ENCODE measurements around the gene SARS1.

SARS1 gene

DNA sequence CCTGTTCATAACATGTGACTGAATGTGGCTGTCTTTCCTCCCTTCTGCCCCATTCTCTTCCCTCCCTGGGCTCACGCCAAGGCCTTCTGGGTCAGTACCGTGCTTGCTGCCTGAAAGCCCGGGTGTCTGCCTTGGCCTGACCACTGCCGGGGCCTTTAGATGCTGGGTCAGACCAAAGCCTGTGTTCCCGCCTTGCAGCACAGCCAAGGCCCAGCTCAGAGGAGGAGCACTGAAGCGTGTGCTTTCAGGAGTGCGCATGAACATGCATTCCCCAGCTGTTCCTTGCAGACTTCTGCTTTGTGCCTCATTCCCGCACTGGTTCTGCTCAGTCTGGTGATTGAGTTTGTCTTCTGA is 27.0 kb upstream of the SARS1 start:
- H3K27me3 Mint-ChIP-seq, result no peaks in the 10 kb centered on the region
- no peaks in the 10 kb centered on the region for H3K9me3 Mint-ChIP-seq
- H3K36me3 Mint-ChIP-seq (ENCODE audit: low read depth), result no peaks in the 10 kb centered on the region
- no peak overlapping the region for H3K4me3 Mint-ChIP-seq
- no peaks in the 10 kb centered on the region for H3K4me1 Mint-ChIP-seq (ENCODE audit: low read depth)
- no peak overlapping the region for H3K27ac Mint-ChIP-seq

DNA sequence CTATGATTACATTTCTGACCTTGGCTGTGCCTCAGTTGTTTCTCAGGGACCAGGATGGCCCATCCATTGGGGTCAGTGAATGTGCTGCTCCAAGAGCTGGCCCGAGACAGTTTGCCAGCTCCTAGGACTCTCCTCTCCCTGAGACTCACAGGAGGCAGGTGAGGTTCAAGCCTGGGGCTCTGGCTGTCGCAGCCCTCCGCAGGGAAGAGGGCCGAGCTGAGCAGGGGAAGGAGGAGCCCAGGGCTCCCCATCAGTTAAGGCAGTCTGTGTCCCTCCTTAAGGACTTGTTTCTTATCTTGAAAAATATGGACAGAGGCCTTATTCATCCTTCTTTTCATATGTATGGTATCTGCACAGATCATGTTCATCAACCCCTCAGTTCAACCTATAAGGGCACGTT is 26.6 kb upstream of the SARS1 start:
- Mint-ChIP-seq H3K4me3 (no peak overlapping the region), H3K27me3 (no peaks in the 10 kb centered on the region), H3K9me3 (no peaks in the 10 kb centered on the region), H3K36me3 (ENCODE audit: low read depth) (no peaks in the 10 kb centered on the region), H3K27ac (no peak overlapping the region), H3K4me1 (ENCODE audit: low read depth) (no peaks in the 10 kb centered on the region)

DNA sequence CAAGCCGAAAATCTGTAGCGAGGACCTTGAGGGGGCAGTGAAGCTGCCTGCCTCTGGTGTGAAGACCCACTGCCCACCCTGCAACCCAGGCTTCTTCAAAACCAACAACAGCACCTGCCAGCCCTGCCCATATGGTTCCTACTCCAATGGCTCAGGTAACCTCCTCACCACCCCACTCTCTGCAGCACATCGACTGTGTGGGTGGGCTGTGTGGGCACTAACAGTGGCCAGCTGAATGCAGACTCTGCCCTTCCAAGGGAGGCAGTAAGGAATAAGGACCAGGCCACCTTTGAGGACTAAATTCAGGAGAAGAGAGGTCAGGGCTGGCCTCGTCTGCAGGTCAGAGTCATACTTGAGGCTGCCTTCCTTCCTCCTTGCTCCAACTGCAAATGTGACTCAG is 25.5 kb upstream of the SARS1 start:
- Mint-ChIP-seq H3K9me3 (no peaks in the 10 kb centered on the region), H3K27me3 (no peaks in the 10 kb centered on the region), H3K4me1 (ENCODE audit: low read depth) (no peaks in the 10 kb centered on the region), H3K4me3 (no peak overlapping the region), H3K36me3 (ENCODE audit: low read depth) (no peaks in the 10 kb centered on the region), H3K27ac (no peak overlapping the region)

DNA sequence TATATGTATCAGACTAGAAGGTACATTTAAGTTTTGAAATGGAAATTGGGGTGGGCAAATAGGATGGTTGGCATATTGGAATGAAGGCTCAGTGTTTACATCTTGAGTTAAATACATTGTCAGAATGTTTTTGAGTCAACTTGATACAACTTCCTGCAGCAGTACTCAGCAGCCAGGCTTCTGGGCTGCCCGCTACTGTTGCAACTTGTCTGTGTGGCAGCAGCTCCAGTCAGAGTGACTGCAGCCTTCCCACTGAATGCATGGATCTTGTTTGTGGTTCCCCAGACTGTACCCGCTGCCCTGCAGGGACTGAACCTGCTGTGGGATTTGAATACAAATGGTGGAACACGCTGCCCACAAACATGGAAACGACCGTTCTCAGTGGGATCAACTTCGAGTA is 24.9 kb upstream of the SARS1 start:
- Mint-ChIP-seq H3K27ac (no peak overlapping the region), H3K36me3 (ENCODE audit: low read depth) (no peaks in the 10 kb centered on the region), H3K4me3 (no peak overlapping the region), H3K4me1 (ENCODE audit: low read depth) (peaks cover 2% of the 10 kb centered on the region), H3K9me3 (no peaks in the 10 kb centered on the region), H3K27me3 (no peaks in the 10 kb centered on the region)

DNA sequence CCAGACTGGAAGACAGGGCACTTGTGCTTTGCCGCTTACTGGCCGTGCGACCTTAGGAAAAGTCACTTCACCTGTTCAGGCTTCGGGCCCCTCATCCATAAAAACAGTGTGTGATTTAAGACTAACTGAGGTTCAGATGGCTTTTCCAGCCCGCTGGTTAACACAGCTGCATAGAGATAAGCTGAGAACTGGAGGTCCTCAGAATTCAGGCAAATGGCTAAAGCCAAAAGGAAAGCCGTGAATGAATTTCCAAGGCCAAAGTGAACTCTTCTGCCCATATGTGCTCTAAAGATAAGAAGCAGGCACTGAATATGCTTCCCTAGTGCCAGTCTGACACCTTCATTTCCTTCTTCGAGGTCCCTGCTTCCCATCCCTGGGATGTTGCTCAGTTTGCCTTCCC is 23.5 kb upstream of the SARS1 start:
- Mint-ChIP-seq H3K27ac (no peak overlapping the region), H3K36me3 (ENCODE audit: low read depth) (no peaks in the 10 kb centered on the region)

DNA sequence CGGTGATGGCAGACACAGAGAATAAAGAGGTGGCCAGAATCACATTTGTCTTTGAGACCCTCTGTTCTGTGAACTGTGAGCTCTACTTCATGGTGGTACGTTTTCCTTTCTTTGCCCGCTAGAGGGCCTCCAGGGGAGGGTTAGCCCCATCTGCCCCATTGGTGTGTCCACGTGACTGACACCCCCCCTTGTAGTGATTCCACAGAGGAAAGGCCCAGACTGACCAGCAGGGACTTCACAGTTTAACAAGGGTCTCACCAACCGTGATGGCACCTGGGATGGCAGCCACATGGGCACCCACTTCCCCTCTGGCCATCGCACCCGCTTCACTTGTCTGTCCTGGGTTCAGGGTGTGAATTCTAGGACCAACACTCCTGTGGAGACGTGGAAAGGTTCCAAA is 22.3 kb upstream of the SARS1 start:
- Mint-ChIP-seq H3K9me3 (no peaks in the 10 kb centered on the region), H3K27me3 (no peaks in the 10 kb centered on the region), H3K4me3 (no peak overlapping the region), H3K4me1 (ENCODE audit: low read depth) (peaks cover 2% of the 10 kb centered on the region), H3K27ac (no peak overlapping the region), H3K36me3 (ENCODE audit: low read depth) (no peaks in the 10 kb centered on the region)

More for the DNA sequence above, 23.5 kb upstream of the SARS1 start:
- Mint-ChIP-seq H3K27me3 (no peaks in the 10 kb centered on the region), H3K4me3 (no peak overlapping the region), H3K9me3 (no peaks in the 10 kb centered on the region), H3K4me1 (ENCODE audit: low read depth) (peaks cover 2% of the 10 kb centered on the region)

DNA sequence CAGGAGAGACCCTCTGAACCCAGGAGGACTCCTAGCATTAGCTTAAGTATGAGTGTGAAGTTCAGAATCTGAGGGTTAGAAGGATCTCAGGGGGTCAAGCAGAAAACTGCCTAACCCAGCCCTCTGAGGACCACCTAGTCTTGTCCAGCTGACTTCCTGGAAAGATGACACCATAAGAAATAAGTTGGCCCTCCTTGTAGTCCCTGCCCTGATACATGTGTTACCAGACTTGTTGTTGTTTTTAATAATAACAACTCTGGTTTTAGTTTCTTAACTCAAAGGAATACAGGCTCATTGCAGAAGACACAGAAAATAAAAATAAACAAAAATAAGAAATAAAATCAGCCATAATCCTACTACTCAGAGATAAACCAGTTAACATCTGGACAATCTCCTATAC is 21.8 kb upstream of the SARS1 start:
- no peaks in the 10 kb centered on the region for H3K36me3 Mint-ChIP-seq (ENCODE audit: low read depth)
- H3K4me1 Mint-ChIP-seq (ENCODE audit: low read depth), result peaks cover 2% of the 10 kb centered on the region
- H3K4me3 Mint-ChIP-seq, result no peak overlapping the region
- H3K27me3 Mint-ChIP-seq, result no peaks in the 10 kb centered on the region
- no peaks in the 10 kb centered on the region for H3K9me3 Mint-ChIP-seq
- no peak overlapping the region for H3K27ac Mint-ChIP-seq

DNA sequence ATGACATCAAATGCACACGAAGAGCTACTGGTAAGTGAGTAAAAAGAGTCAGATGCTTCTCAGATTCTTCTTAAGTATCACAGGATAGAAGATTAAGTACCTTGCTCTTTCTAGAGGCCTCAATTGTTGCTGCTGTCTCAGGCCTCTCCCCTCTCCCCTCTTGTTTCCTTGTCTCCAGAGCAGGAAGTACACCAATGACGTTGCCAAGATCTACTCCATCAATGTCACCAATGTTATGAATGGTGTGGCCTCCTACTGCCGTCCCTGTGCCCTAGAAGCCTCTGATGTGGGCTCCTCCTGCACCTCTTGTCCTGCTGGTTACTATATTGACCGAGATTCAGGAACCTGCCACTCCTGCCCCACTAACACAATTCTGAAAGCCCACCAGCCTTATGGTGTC is 21.3 kb upstream of the SARS1 start:
- peaks cover 6% of the 10 kb centered on the region for H3K4me1 Mint-ChIP-seq (ENCODE audit: low read depth)
- H3K9me3 Mint-ChIP-seq, result no peaks in the 10 kb centered on the region
- no peak overlapping the region for H3K4me3 Mint-ChIP-seq
- no peaks in the 10 kb centered on the region for H3K27me3 Mint-ChIP-seq
- H3K27ac Mint-ChIP-seq, result no peak overlapping the region
- no peaks in the 10 kb centered on the region for H3K36me3 Mint-ChIP-seq (ENCODE audit: low read depth)

DNA sequence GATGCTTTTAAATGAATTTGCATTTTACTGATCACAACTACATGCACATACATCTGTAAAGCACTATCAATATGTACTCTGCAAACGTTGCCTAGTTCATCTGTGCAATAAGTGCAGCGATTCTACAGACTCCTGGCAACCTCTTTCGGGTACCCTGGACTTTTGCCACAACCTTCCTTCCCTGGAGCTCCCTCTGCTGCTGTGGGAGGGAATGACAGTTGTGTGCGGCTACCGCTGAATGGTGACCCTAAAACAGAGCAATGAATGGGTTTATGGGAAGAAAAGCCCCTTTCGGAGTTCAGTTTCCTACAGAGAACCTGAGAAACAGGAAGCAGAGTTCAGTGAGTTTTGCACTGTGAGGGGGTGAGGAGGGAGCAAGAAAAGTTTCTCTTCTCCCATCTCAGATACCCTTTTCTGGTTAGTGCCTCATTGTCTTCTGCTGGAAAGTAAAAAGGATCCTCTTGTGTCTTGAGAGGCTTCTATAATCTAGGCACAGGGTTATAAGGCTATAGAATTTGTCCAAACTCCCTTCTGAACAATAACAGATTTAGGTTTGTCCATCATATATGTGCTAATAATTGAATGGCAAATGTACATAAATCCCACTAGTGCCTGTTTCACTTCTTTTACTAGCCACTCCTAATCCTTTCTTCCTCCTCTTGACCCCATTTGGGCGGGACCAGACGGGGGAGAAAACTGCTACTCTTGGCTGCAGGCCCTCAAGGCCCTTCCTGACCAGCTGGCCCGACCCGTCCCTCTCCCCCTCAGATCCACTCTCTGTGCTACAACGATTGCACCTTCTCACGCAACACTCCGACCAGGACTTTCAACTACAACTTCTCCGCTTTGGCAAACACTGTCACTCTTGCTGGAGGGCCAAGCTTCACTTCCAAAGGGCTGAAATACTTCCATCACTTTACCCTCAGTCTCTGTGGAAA is 19.8 kb upstream of the SARS1 start:
- H3K36me3 Mint-ChIP-seq (ENCODE audit: low read depth), result no peaks in the 10 kb centered on the region
- H3K4me3 Mint-ChIP-seq, result no peak overlapping the region
- peaks cover 10% of the 10 kb centered on the region for H3K4me1 Mint-ChIP-seq (ENCODE audit: low read depth)
- no peaks in the 10 kb centered on the region for H3K9me3 Mint-ChIP-seq
- no peaks in the 10 kb centered on the region for H3K27me3 Mint-ChIP-seq
- H3K27ac Mint-ChIP-seq, result no peak overlapping the region

DNA sequence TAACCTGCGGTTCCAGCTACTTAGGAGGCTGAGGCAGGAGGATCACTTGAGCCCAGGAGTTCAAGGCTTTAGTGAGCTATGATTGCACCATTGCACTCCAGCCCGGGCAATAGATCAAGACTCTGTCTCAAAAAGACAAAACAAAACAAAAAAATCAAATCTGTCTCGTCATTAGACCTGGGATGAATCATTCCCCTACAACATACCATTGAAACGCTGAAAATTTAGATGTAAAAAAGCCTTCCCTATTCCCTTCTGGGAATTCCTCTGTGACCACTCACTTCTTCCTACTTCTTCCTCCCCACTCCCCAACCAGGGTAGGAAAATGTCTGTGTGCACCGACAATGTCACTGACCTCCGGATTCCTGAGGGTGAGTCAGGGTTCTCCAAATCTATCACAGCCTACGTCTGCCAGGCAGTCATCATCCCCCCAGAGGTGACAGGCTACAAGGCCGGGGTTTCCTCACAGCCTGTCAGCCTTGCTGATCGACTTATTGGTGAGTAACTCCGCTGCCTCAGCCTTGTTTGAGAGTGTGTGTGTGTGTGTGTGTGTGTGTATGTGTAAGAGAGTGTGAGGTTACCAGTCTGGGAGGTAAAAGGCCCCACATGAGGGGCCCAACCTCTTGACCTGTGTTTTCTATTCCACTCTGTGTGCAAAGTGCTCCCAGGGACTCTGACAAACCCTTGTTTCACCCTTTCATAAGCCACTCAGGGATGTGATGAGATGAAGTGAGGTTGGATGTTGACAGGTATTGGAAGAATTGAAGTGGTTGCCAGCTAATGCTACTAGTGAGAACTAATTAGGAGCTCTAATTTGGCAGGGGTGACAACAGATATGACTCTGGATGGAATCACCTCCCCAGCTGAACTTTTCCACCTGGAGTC is 16.3 kb upstream of the SARS1 start:
- Mint-ChIP-seq H3K36me3 (ENCODE audit: low read depth) (no peaks in the 10 kb centered on the region), H3K27me3 (no peaks in the 10 kb centered on the region), H3K4me1 (ENCODE audit: low read depth) (peaks cover 24% of the 10 kb centered on the region), H3K27ac (peak overlapping the region; percentile 63), H3K4me3 (no peak overlapping the region), H3K9me3 (no peaks in the 10 kb centered on the region)

DNA sequence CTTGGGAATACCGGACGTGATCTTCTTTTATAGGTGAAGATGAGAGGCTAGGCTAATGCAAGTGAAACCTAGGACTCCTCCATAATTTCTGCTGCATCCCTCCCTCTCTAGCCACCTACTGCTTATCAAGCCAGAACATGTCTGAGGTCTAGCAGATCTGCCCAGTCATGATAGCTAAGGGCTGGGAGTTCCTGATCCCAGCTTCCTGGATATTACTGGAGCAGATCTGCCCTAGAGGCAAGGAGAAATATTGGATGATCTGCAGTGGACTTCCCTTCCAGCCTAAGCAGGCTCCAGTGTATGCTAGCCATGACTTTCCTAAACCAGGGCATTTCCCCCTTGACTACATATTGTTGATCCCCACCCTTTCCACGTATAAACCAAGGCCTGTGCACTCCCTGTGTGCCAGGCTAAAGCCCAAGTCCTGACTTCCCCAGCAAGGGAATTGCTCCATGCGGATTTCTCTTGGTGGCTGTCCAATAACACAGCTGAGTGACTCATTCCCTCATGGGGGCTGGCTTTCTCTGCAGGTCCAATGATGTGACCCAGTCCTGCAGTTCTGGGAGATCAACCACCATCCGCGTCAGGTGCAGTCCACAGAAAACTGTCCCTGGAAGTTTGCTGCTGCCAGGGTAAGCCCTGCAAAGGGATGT is 15.5 kb upstream of the SARS1 start:
- H3K27ac Mint-ChIP-seq, result peak overlapping the region; percentile 2
- peaks cover 24% of the 10 kb centered on the region for H3K4me1 Mint-ChIP-seq (ENCODE audit: low read depth)
- no peak overlapping the region for H3K4me3 Mint-ChIP-seq
- H3K9me3 Mint-ChIP-seq, result no peaks in the 10 kb centered on the region
- no peaks in the 10 kb centered on the region for H3K27me3 Mint-ChIP-seq
- no peaks in the 10 kb centered on the region for H3K36me3 Mint-ChIP-seq (ENCODE audit: low read depth)

DNA sequence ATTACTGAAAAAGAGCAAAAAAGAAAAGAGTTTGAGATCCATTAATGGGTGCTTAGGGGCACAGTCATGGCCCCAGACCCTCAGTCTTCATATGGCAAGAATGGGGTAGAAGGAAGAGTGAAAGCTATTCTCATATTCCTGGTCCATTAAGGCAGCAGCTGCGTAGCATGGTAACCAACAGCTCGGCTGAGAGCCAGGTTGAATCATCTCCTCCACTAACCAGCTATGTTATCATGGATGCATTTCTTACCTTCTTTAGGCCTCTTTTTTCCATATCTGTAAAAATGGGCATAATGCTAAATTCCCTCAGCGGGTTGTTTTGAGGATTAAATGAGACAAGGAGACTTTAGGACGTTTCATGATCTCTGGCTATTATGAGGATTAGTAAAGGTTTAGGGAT is 15.0 kb upstream of the SARS1 start:
- H3K27me3 Mint-ChIP-seq, result no peaks in the 10 kb centered on the region
- H3K4me1 Mint-ChIP-seq (ENCODE audit: low read depth), result peaks cover 21% of the 10 kb centered on the region
- H3K27ac Mint-ChIP-seq, result no peak overlapping the region
- no peaks in the 10 kb centered on the region for H3K36me3 Mint-ChIP-seq (ENCODE audit: low read depth)
- H3K9me3 Mint-ChIP-seq, result no peaks in the 10 kb centered on the region
- no peak overlapping the region for H3K4me3 Mint-ChIP-seq

DNA sequence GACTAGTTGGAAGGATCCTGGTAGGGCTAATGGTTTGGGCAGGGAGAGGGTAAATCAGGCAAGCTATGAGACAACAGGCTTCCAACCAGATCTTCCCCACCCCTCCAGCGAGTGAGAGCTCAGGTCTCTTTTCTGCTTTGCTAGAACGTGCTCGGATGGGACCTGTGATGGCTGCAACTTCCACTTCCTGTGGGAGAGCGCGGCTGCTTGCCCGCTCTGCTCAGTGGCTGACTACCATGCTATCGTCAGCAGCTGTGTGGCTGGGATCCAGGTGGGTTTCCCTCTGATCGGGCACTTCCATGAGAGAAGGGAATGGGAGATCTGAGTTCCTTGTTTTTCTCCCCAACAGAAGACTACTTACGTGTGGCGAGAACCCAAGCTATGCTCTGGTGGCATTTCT is 14.0 kb upstream of the SARS1 start:
- H3K4me1 Mint-ChIP-seq (ENCODE audit: low read depth), result peaks cover 21% of the 10 kb centered on the region
- peak overlapping the region; percentile 49 for H3K27ac Mint-ChIP-seq
- H3K36me3 Mint-ChIP-seq (ENCODE audit: low read depth), result no peaks in the 10 kb centered on the region
- H3K4me3 Mint-ChIP-seq, result no peak overlapping the region
- H3K9me3 Mint-ChIP-seq, result no peaks in the 10 kb centered on the region
- no peaks in the 10 kb centered on the region for H3K27me3 Mint-ChIP-seq

DNA sequence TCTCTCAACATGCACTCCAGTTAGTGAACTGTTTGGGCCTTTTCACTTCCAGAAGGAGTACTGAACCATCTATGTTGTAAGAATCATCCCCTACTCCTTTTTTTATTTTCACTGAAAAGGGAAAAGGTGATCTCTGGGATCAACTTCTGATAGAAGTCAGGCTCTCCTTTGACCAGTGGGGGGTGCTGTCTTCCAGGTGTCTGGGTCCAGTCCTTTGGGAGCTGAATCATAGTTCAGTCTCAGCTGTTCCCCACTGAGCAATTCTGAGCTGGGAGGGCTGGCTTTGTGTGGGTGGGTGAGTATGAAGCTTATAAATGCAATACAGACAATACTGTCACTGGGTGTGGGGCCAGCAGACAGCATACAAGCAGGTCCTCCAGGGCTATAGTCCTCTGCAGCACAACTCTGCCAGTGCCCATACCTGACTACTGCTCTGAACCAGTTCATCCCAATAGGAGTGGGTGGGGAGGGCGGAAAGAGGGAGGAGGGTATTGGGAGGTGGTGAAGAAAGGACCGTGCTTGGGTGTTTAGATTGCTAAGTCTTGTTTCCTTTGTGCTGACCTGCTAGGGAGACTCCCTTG is 12.5 kb upstream of the SARS1 start:
- H3K27ac Mint-ChIP-seq, result no peak overlapping the region
- no peaks in the 10 kb centered on the region for H3K36me3 Mint-ChIP-seq (ENCODE audit: low read depth)
- H3K4me1 Mint-ChIP-seq (ENCODE audit: low read depth), result peaks cover 21% of the 10 kb centered on the region
- H3K9me3 Mint-ChIP-seq, result no peaks in the 10 kb centered on the region
- H3K27me3 Mint-ChIP-seq, result no peaks in the 10 kb centered on the region
- H3K4me3 Mint-ChIP-seq, result no peak overlapping the region

DNA sequence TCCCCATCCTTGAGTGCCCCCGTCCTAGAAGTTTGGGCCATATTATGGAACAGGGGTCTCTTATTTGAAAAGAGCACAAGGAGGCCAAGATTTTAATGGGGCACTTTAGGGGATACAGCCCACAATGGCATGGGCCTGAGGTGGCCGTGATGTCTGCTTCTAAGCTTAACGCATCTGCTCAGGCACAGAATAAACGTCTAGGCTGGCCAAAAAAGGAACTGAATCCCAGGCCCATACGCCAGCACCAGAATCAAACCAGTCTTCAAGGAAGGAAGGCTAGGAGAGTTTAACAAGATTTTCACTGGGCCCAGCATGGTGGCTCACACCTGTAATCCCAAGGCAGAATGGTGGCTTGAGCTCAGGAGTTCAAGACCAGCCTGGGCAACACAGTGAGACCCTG is 9.2 kb upstream of the SARS1 start:
- Mint-ChIP-seq H3K36me3 (ENCODE audit: low read depth) (no peaks in the 10 kb centered on the region), H3K4me3 (no peak overlapping the region), H3K27ac (no peak overlapping the region), H3K27me3 (no peaks in the 10 kb centered on the region), H3K9me3 (no peaks in the 10 kb centered on the region), H3K4me1 (ENCODE audit: low read depth) (peaks cover 8% of the 10 kb centered on the region)

Measured in stimulated activated naive CD8-positive, alpha-beta T cell treated with anti-CD3 and anti-CD28 coated beads, Interleukin-15, Interleukin-2, amounts not matched to agents 100 ng/mL and 50 ng/mL, for 24 hours (primary cell).